SK-N-SH (cell line): ENCODE measurements around the gene ANGPTL7. TPM values are rescaled to one million over a fixed set of nuclear protein-coding genes. Genes with fewer than 3 reads are reported as not detected.

ENCODE experiments used
- CTCF ChIA-PET: fragments of 300-600, 350-600 bp; formaldehyde crosslinking; extraction: SDS; loops from one replicate; lab custom pipeline; 2021; lab: Yijun Ruan, JAX
- POLR2A ChIA-PET: fragments of 350-600 bp; sonication (Branson Sonifier 250); formaldehyde crosslinking; extraction: SDS; loops from one replicate; lab custom pipeline; 2020; ENCODE audit warnings: antibody characterized with exemption, inconsistent platforms; lab: Yijun Ruan, JAX
- DNase-seq: peaks from one replicate; pipeline ENCODE4 v3.0.0; 2012
- H2AFZ ChIP-seq: fragments of 200-600 bp; sonication (generic); 2 replicates; pipeline ENCODE4 v1.8.1; 2016; ENCODE audit warnings: antibody characterized with exemption, mild to moderate bottlenecking, low read depth
- H3F3A ChIP-seq: fragments of 200-600 bp; sonication (generic); replicated peaks from 2 replicates; pipeline ENCODE3; 2016; ENCODE audit warnings: antibody characterized with exemption, mild to moderate bottlenecking; ENCODE audit not compliant: insufficient read depth
- H3K27ac ChIP-seq, 2 experiments: fragments of 200-500 bp in 1 of 2; fragments of 200-600 bp in 1 of 2; sonication (Bioruptor generic) in 1 of 2; sonication (generic), shearing (Covaris generic) in 1 of 2; 2 replicates each; pipeline versions ENCODE4 v1.5.1 to v1.6.1; 2014 to 2016; ENCODE audit warnings: low read depth in 2 of 2, inconsistent platforms in 1 of 2, low read length in 1 of 2, mild to moderate bottlenecking in 1 of 2, mixed read lengths in 1 of 2
- H3K27me3 ChIP-seq: fragments of 200-600 bp; sonication (generic), shearing (Covaris generic); 2 replicates; pipeline ENCODE4 v1.6.1; 2016; ENCODE audit warnings: mixed run types; ENCODE audit not compliant: insufficient read depth
- H3K36me3 ChIP-seq, 2 experiments: fragments of 200-500 bp in 1 of 2; fragments of 200-600 bp in 1 of 2; sonication (Bioruptor generic) in 1 of 2; sonication (generic) in 1 of 2; replicated peaks in 1 of 2; 2 replicates each; pipeline versions ENCODE3 to v1.5.1; 2014 to 2016; ENCODE audit warnings: low read length in 1 of 2, mild to moderate bottlenecking in 1 of 2; ENCODE audit not compliant: insufficient read depth in 2 of 2, control insufficient read depth in 1 of 2
- H3K4me1 ChIP-seq, 2 experiments: fragments of 200-500 bp in 1 of 2; fragments of 200-600 bp in 1 of 2; sonication (Bioruptor generic) in 1 of 2; sonication (generic), shearing (Covaris generic) in 1 of 2; 2 replicates each; pipeline versions ENCODE4 v1.5.1 to v1.6.1; 2014 to 2016; ENCODE audit warnings: low read depth in 1 of 2, low read length in 1 of 2, mixed run types in 1 of 2; ENCODE audit not compliant: insufficient read depth in 2 of 2, control insufficient read depth in 1 of 2
- H3K4me2 ChIP-seq: fragments of 200-600 bp; sonication (generic), shearing (Covaris generic); 2 replicates; pipeline ENCODE4 v1.6.1; 2017; ENCODE audit warnings: mixed run types
- H3K4me3 ChIP-seq, 2 experiments: fragments of 200-500 bp in 1 of 2; fragments of 200-600 bp in 1 of 2; sonication (Bioruptor generic) in 1 of 2; sonication (generic), shearing (Covaris generic) in 1 of 2; 2 replicates each; pipeline versions ENCODE4 v1.5.1 to v1.8.1; 2014 to 2016; ENCODE audit warnings: low read depth in 2 of 2, inconsistent platforms in 1 of 2, low read length in 1 of 2, mild to moderate bottlenecking in 1 of 2, mixed read lengths in 1 of 2, moderate library complexity in 1 of 2
- H3K79me2 ChIP-seq: fragments of 200-600 bp; sonication (generic); 2 replicates; pipeline ENCODE4 v1.8.1; 2017; ENCODE audit warnings: mild to moderate bottlenecking; ENCODE audit not compliant: insufficient read depth
- H3K9ac ChIP-seq: fragments of 200-600 bp; sonication (generic); 2 replicates; pipeline ENCODE4 v1.6.1; 2017; ENCODE audit warnings: mixed run types
- H3K9me2 ChIP-seq: fragments of 200-600 bp; sonication (generic); 2 replicates; pipeline ENCODE4 v1.6.1; 2017; ENCODE audit warnings: mixed run types
- H3K9me3 ChIP-seq: fragments of 200-600 bp; sonication (generic); 2 replicates; pipeline ENCODE4 v1.6.1; 2017; ENCODE audit warnings: mixed run types, mild to moderate bottlenecking, moderate library complexity
- H4K20me1 ChIP-seq: fragments of 200-600 bp; sonication (generic); 2 replicates; pipeline ENCODE4 v1.6.1; 2017; ENCODE audit warnings: mild to moderate bottlenecking, mixed run types; ENCODE audit not compliant: insufficient read depth
- CHD2 ChIP-seq: fragments of 150-350 bp; IDR thresholded peaks from 2 replicates; pipeline ENCODE4 v1.6.1; 2018; ENCODE audit warnings: low read length; ENCODE audit not compliant: partially characterized antibody
- EP300 ChIP-seq, 2 experiments: IDR thresholded peaks; 2 replicates each; pipeline versions ENCODE4 v1.4.0 to v1.6.1; 2012; ENCODE audit warnings: borderline replicate concordance in 1 of 2, low read depth in 1 of 2, low read length in 1 of 2
- EZH2phosphoT487 ChIP-seq: fragments of 200-600 bp; sonication (generic); IDR thresholded peaks from 2 replicates; pipeline ENCODE4 v1.6.1; 2017; ENCODE audit warnings: low read depth, mixed run types, mild to moderate bottlenecking, antibody characterized with exemption, moderate library complexity, borderline replicate concordance
- FOSL2 ChIP-seq: IDR thresholded peaks from 2 replicates; pipeline ENCODE4 v1.4.0; 2012; ENCODE audit warnings: low read depth, mild to moderate bottlenecking, moderate library complexity, borderline replicate concordance
- GABPA ChIP-seq: IDR thresholded peaks from 2 replicates; pipeline ENCODE4 v1.4.0; 2012; ENCODE audit warnings: low read depth, mild to moderate bottlenecking
- MXI1 ChIP-seq: IDR thresholded peaks from 2 replicates; pipeline ENCODE4 v1.6.1; 2012; ENCODE audit warnings: mild to moderate bottlenecking, low read depth, low read length, improper control_type of control experiment
- NFIC ChIP-seq: IDR thresholded peaks from 2 replicates; pipeline ENCODE4 v1.4.0; 2012; ENCODE audit warnings: borderline replicate concordance
- POLR2AphosphoS5 ChIP-seq: IDR thresholded peaks from 2 replicates; pipeline ENCODE4 v1.6.1; 2012; ENCODE audit warnings: low read depth, low read length
- RAD21 ChIP-seq: IDR thresholded peaks from 2 replicates; pipeline ENCODE4 v1.6.1; 2012; ENCODE audit warnings: mild to moderate bottlenecking, low read length
- RXRA ChIP-seq: IDR thresholded peaks from 2 replicates; pipeline ENCODE4 v1.4.0; 2012; ENCODE audit warnings: low read depth, mild to moderate bottlenecking, borderline replicate concordance
- SIN3A ChIP-seq: IDR thresholded peaks from 2 replicates; pipeline ENCODE4 v1.6.1; 2012; ENCODE audit warnings: low read depth, mild to moderate bottlenecking, low read length, moderate library complexity, borderline replicate concordance
- TAF1 ChIP-seq: IDR thresholded peaks from 2 replicates; pipeline ENCODE4 v1.6.1; 2012; ENCODE audit warnings: low read depth, mild to moderate bottlenecking, low read length, moderate library complexity, borderline replicate concordance
- TCF12 ChIP-seq: IDR thresholded peaks from 2 replicates; pipeline ENCODE4 v1.4.0; 2012
- TEAD4 ChIP-seq: IDR thresholded peaks from 2 replicates; pipeline ENCODE4 v1.4.0; 2012; ENCODE audit warnings: mild to moderate bottlenecking, borderline replicate concordance; ENCODE audit not compliant: insufficient read depth
- WGBS: methylation state at CpG from one replicate; pipeline ENCODE4 v1.1.6; 2017; ENCODE audit warnings: low lambda C conversion rate; 5-methylcytosine and 5-hydroxymethylcytosine counted together
- polyA plus RNA-seq, 3 experiments: library from polyadenylated mRNA; depleted of rRNA; stranded (reverse); fragments of >200 nt; gene quantifications; 2 replicates each; pipeline ENCODE4 v1.2.3, GENCODE V29; 2012
- TF ChIP-seq, protein P1 (sequence below): IDR thresholded peaks from 2 replicates; pipeline ENCODE4 v1.4.0; 2012; ENCODE audit warnings: low read depth
- TF ChIP-seq, protein P2 (sequence below): IDR thresholded peaks from 2 replicates; pipeline ENCODE4 v1.6.1; 2012; ENCODE audit warnings: mild to moderate bottlenecking, low read depth, low read length, moderate library complexity
- TF ChIP-seq, protein P3 (sequence below): fragments of 150-350 bp; IDR thresholded peaks from 2 replicates; pipeline ENCODE4 v1.6.1; 2016; ENCODE audit warnings: mild to moderate bottlenecking, low read depth, low read length
- TF ChIP-seq, protein P4 (sequence below): IDR thresholded peaks from 2 replicates; pipeline ENCODE4 v1.4.0; 2012; ENCODE audit warnings: low read depth, borderline replicate concordance
- TF ChIP-seq, protein P5 (sequence below): IDR thresholded peaks from 2 replicates; pipeline ENCODE4; 2012

Gene ANGPTL7
- polyA plus RNA-seq, 1 of the 3 experiments (the other 2 are of a cell fraction) = 0.08 TPM

DNA sequence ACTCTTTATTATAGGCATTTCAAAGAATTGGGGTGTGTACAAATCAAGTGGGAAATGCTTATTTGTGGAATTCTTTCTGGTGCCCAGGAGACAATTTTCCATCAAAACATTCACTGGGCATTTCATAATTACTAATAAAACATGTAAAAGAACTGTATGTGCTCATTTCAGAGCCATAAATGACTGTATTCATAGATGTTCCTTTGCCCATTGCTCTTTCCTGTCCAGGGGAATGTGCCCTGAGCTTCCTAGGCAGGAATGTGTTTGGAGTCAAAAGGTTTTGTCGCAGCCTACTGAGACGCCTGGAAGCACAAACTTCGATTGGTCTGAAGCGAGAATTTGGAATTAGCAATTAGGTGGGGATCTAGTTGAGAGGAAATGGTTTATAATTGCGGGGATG, 45.8 kb upstream of the ANGPTL7 start:
- Histone ChIP-seq H3K27me3 (no peaks in the 10 kb centered on the region), H3K9ac (no peak overlapping the region), H3K27ac (no peak overlapping the region), H3K9me2 (no peaks in the 10 kb centered on the region), H3K4me3 (no peak overlapping the region), H3K9me3 (no peaks in the 10 kb centered on the region)
- 96% methylated on average over 5 of the region's 5 CpGs for WGBS
- ChIA-PET POLR2A (interaction anchor here (0.8 kb wide), 1 partner anchor 37 kb away, joined by 4 read pairs; no protein-coding TSS in a partner anchor), CTCF (interaction anchor here (2.1 kb wide), 1 partner anchor 11 kb away, joined by 7 read pairs; no protein-coding TSS in a partner anchor)
- TF ChIP-seq RAD21 (no peak), TEAD4 (no peak), SIN3A (no peak), TCF12 (no peak), TAF1 (no peak), POLR2AphosphoS5 (no peak), EZH2phosphoT487 (no peak), GABPA (no peak), CHD2 (no peak)
- TF ChIP-seq, protein P1, sequence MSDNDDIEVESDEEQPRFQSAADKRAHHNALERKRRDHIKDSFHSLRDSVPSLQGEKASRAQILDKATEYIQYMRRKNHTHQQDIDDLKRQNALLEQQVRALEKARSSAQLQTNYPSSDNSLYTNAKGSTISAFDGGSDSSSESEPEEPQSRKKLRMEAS = no peak
- TF ChIP-seq, protein P2, sequence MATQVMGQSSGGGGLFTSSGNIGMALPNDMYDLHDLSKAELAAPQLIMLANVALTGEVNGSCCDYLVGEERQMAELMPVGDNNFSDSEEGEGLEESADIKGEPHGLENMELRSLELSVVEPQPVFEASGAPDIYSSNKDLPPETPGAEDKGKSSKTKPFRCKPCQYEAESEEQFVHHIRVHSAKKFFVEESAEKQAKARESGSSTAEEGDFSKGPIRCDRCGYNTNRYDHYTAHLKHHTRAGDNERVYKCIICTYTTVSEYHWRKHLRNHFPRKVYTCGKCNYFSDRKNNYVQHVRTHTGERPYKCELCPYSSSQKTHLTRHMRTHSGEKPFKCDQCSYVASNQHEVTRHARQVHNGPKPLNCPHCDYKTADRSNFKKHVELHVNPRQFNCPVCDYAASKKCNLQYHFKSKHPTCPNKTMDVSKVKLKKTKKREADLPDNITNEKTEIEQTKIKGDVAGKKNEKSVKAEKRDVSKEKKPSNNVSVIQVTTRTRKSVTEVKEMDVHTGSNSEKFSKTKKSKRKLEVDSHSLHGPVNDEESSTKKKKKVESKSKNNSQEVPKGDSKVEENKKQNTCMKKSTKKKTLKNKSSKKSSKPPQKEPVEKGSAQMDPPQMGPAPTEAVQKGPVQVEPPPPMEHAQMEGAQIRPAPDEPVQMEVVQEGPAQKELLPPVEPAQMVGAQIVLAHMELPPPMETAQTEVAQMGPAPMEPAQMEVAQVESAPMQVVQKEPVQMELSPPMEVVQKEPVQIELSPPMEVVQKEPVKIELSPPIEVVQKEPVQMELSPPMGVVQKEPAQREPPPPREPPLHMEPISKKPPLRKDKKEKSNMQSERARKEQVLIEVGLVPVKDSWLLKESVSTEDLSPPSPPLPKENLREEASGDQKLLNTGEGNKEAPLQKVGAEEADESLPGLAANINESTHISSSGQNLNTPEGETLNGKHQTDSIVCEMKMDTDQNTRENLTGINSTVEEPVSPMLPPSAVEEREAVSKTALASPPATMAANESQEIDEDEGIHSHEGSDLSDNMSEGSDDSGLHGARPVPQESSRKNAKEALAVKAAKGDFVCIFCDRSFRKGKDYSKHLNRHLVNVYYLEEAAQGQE = no peak
- TF ChIP-seq, all 33 proteins: peak for 0
- Histone ChIP-seq H3K79me2 (no peaks in the 10 kb centered on the region), H3K4me1 (peaks cover 11 to 32% of the 10 kb centered on the region in 2 experiments; a peak in 2 of 4 replicates), H3K36me3 (peaks cover 17 to 47% of the 10 kb centered on the region in 2 experiments), H2AFZ (no peak overlapping the region), H3K4me2 (no peak overlapping the region), H3F3A (peaks cover 14% of the 10 kb centered on the region), H4K20me1 (no peaks in the 10 kb centered on the region)
- no peak for DNase-seq

DNA sequence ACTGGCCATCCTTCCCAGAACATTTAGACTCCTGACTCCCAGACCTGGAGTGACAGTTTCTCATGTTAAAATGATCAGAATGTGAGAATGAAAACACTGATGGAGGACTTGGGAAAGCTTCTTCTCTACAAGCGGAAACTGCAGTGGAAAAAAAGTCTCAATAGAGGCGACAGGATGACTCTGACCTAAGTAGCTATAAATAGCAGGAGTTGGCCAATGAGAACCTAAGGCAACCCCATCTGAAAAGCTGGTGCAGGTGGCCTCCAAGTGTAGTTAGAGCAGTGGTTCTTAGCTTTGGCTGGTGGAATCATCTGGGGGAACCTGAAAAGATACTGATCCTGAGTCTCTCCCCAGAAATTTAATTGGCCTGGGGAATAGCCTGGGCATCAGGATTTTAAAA, 45.2 kb upstream of the ANGPTL7 start:
- H2AFZ ChIP-seq = no peak overlapping the region
- H3K27ac ChIP-seq = no peak overlapping the region
- no peaks in the 10 kb centered on the region for H3K27me3 ChIP-seq
- H3K4me2 ChIP-seq = no peak overlapping the region
- H3K4me3 ChIP-seq = no peak overlapping the region
- H3F3A ChIP-seq = peaks cover 14% of the 10 kb centered on the region
- DNase-seq = no peak
- H3K4me1 ChIP-seq = peaks cover 8 to 32% of the 10 kb centered on the region in 2 experiments; a peak in 2 of 4 replicates
- H4K20me1 ChIP-seq = no peaks in the 10 kb centered on the region
- CTCF ChIA-PET = interaction anchor here (0.7 to 2.1 kb wide), 2 partner anchors 11 to 55 kb away, joined by 3 to 7 read pairs; no protein-coding TSS in a partner anchor
- no peak overlapping the region for H3K9ac ChIP-seq
- POLR2A ChIA-PET = interaction anchor here (0.8 to 1.1 kb wide), 2 partner anchors 11 to 37 kb away, joined by 3 to 4 read pairs; no protein-coding TSS in a partner anchor
- no peaks in the 10 kb centered on the region for H3K9me2 ChIP-seq
- peaks cover 13 to 43% of the 10 kb centered on the region in 2 experiments for H3K36me3 ChIP-seq
- H3K79me2 ChIP-seq = no peaks in the 10 kb centered on the region
- no peaks in the 10 kb centered on the region for H3K9me3 ChIP-seq
- WGBS = 91% methylated on average over 2 of the region's 2 CpGs
- no peak for TF ChIP-seq TCF12
- TF ChIP-seq, protein P3, sequence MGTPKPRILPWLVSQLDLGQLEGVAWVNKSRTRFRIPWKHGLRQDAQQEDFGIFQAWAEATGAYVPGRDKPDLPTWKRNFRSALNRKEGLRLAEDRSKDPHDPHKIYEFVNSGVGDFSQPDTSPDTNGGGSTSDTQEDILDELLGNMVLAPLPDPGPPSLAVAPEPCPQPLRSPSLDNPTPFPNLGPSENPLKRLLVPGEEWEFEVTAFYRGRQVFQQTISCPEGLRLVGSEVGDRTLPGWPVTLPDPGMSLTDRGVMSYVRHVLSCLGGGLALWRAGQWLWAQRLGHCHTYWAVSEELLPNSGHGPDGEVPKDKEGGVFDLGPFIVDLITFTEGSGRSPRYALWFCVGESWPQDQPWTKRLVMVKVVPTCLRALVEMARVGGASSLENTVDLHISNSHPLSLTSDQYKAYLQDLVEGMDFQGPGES = no peak
- TF ChIP-seq RXRA = no peak
- no peak for TF ChIP-seq EZH2phosphoT487
- no peak for TF ChIP-seq RAD21
- TF ChIP-seq, protein P4, sequence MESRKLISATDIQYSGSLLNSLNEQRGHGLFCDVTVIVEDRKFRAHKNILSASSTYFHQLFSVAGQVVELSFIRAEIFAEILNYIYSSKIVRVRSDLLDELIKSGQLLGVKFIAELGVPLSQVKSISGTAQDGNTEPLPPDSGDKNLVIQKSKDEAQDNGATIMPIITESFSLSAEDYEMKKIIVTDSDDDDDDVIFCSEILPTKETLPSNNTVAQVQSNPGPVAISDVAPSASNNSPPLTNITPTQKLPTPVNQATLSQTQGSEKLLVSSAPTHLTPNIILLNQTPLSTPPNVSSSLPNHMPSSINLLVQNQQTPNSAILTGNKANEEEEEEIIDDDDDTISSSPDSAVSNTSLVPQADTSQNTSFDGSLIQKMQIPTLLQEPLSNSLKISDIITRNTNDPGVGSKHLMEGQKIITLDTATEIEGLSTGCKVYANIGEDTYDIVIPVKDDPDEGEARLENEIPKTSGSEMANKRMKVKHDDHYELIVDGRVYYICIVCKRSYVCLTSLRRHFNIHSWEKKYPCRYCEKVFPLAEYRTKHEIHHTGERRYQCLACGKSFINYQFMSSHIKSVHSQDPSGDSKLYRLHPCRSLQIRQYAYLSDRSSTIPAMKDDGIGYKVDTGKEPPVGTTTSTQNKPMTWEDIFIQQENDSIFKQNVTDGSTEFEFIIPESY = no peak
- TF ChIP-seq, protein P5, sequence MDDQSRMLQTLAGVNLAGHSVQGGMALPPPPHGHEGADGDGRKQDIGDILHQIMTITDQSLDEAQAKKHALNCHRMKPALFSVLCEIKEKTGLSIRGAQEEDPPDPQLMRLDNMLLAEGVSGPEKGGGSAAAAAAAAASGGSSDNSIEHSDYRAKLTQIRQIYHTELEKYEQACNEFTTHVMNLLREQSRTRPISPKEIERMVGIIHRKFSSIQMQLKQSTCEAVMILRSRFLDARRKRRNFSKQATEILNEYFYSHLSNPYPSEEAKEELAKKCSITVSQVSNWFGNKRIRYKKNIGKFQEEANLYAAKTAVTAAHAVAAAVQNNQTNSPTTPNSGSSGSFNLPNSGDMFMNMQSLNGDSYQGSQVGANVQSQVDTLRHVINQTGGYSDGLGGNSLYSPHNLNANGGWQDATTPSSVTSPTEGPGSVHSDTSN = no peak
- TF ChIP-seq NFIC = no peak
- TF ChIP-seq EP300 (IDR thresholded peaks at IDR 0.05; ENCODE audit: borderline replicate concordance in 1 of 2, low read depth in 1 of 2, low read length in 1 of 2) = no peak
- no peak for TF ChIP-seq FOSL2
- TF ChIP-seq CHD2 = no peak
- no peak for TF ChIP-seq MXI1
